Transverse colon (tissue), 4 donors: ENCODE data around the gene PCIF1. TPM values are rescaled to one million over a fixed set of nuclear protein-coding genes. Genes with fewer than 3 reads are reported as not detected.

Experiments used
- DNase-seq: peaks from one replicate; pipeline ENCODE4 v3.0.0-alpha.2; 2019
- H3K27ac ChIP-seq, 4 donors: fragments of 200-600 bp; sonication (generic); 2 replicates each; pipeline ENCODE4 v1.5.1; 2016 to 2018; ENCODE audit warnings: inconsistent platforms in 4 of 4
- H3K27me3 ChIP-seq: fragments of 200-600 bp; sonication (generic); 2 replicates; pipeline ENCODE4 v1.5.1; 2017; ENCODE audit warnings: inconsistent platforms
- H3K36me3 ChIP-seq, 4 donors: fragments of 200-600 bp; sonication (generic); 2 replicates each; pipeline ENCODE4 v1.5.1; 2017 to 2019; ENCODE audit warnings: inconsistent platforms in 4 of 4
- H3K4me1 ChIP-seq, 4 donors: fragments of 200-600 bp; sonication (generic); 2 replicates each; pipeline ENCODE4 v1.5.1; 2017 to 2020; ENCODE audit warnings: inconsistent platforms in 4 of 4
- H3K4me3 ChIP-seq, 4 donors: fragments of 200-600 bp; sonication (generic); 1 replicate in 1 of 4; 2 replicates in 3 of 4; pipeline versions ENCODE4 v1.5.1 to v1.6.1; 2017 to 2019; ENCODE audit warnings: inconsistent platforms in 4 of 4
- H3K9me3 ChIP-seq, 2 donors: fragments of 200-600 bp; sonication (generic); 2 replicates each; pipeline ENCODE4 v1.5.1; 2017 to 2019; ENCODE audit warnings: inconsistent platforms in 2 of 2
- CTCF ChIP-seq, 5 experiments: fragments of 200-600 bp in 3 of 5; fragments of 450-650 bp in 2 of 5; sonication (generic) in 3 of 5; IDR thresholded peaks; 1 replicate in 2 of 5; 2 replicates in 3 of 5; pipeline ENCODE4 v1.5.1; 2016 to 2017; ENCODE audit warnings: antibody characterized with exemption in 5 of 5, inconsistent platforms in 3 of 5, mild to moderate bottlenecking in 2 of 5, moderate library complexity in 1 of 5
- EP300 ChIP-seq: sonication (generic); formaldehyde crosslinking; IDR thresholded peaks from one replicate; pipeline ENCODE4 v1.6.1; 2017; ENCODE audit warnings: antibody characterized with exemption, low read depth
- POLR2A ChIP-seq: fragments of 450-650 bp; IDR thresholded peaks from one replicate; pipeline ENCODE4 v1.6.1; 2016; ENCODE audit warnings: antibody characterized with exemption, mild to moderate bottlenecking, moderate library complexity
- POLR2AphosphoS5 ChIP-seq, 3 donors: sonication (generic); formaldehyde crosslinking; IDR thresholded peaks; one replicate each; pipeline ENCODE4 v1.6.1; 2016; ENCODE audit warnings: antibody characterized with exemption in 3 of 3
- WGBS, 2 donors: methylation state at CpG; one replicate each; pipeline ENCODE4 v1.1.5; 2018; ENCODE audit warnings: low coverage in 1 of 2; 5-methylcytosine and 5-hydroxymethylcytosine counted together
- in situ Hi-C, 4 donors: fragments of 200-750 bp; cut with MboI; loops; one replicate each; pipeline versions ENCODE4 v1.15.0 to v1.15.1; 2017; ENCODE audit warnings: low sequenced_read_pairs in 3 of 4, low pct_ligation_motif_present in 1 of 4, low pct_unique_long_range_greater_than_20kb in 1 of 4
- intact Hi-C: fragments of 100-400 bp; cut with DNase I; formaldehyde crosslinking; loops from one replicate; pipeline ENCODE4 v1.15.1; 2023; ENCODE audit warnings: low total_unique reads
- total RNA-seq, 4 donors: library from RNA; depleted of rRNA; stranded (reverse); fragments of >200 nt; gene quantifications; one replicate each; pipeline ENCODE4 v1.1.0, GENCODE V29; 2016

PCIF1 gene
- total RNA-seq, 4 donors from 2014 or later, result 23.5 to 52.0 (median 32.0) TPM

DNA sequence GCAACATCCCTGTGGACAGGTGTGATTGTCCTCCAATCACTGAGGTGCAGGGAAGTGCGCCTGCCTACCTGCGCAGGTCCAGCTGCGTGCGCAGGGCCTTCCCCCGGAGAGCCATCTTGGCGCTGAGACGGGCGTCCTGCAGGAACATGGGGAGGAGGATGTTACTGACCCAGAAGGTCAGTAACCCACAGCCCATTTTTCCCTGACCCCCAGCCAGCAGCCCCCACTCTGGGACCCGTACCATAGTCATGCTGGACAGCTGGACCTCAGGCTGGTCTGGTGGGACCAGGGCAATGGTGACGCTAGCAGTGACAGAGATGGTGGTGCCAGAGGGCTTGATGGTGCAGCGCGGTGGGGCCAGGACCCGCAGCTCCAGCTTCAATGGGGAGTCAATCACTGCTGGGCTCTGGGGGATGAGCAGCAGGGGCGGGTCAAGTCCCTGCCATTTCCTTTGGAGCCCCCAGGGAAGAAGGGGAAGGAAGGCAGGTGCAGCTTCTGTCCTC is 32.2 kb upstream of the PCIF1 start:
- in situ Hi-C loops (no loop called here), intact Hi-C loops (no loop called here)
- Histone ChIP-seq H3K27me3 (no peaks in the 10 kb centered on the region), H3K9me3 (no peaks in the 10 kb centered on the region), H3K4me3 (no peak overlapping the region), H3K36me3 (peaks cover 0 to 11% (median under 1%) of the 10 kb centered on the region in 4 donors), H3K27ac (no peak overlapping the region), H3K4me1 (no peaks in the 10 kb centered on the region)
- 90% methylated on average over 14 of the region's 14 CpGs; no CpG with 5 or more reads in 1 of the 2 donors for WGBS, 2 donors
- no peak for DNase-seq
- TF ChIP-seq POLR2AphosphoS5 (IDR thresholded peaks at IDR 0.05) (no peak), CTCF (IDR thresholded peaks at IDR 0.05) (no peak), EP300 (no peak), POLR2A (no peak)

GRCh38 chr20:45904583-45905504 is 29.6 kb upstream of the PCIF1 start:
- Histone ChIP-seq H3K9me3 (no peaks in the 10 kb centered on the region), H3K36me3 (no peaks in the 10 kb centered on the region), H3K27ac (no peak overlapping the region), H3K4me3 (no peak overlapping the region), H3K27me3 (no peaks in the 10 kb centered on the region), H3K4me1 (no peaks in the 10 kb centered on the region)
- TF ChIP-seq POLR2A, result no peak
- no peak for TF ChIP-seq POLR2AphosphoS5 (IDR thresholded peaks at IDR 0.05)
- TF ChIP-seq CTCF (IDR thresholded peaks at IDR 0.05), result no peak
- TF ChIP-seq EP300, result no peak
- in situ Hi-C loops (no loop called here), intact Hi-C loops (no loop called here)
- DNase-seq, result no peak
- 84 to 86% methylated on average over 6 to 16 of the region's 16 CpGs for WGBS, 2 donors

DNA sequence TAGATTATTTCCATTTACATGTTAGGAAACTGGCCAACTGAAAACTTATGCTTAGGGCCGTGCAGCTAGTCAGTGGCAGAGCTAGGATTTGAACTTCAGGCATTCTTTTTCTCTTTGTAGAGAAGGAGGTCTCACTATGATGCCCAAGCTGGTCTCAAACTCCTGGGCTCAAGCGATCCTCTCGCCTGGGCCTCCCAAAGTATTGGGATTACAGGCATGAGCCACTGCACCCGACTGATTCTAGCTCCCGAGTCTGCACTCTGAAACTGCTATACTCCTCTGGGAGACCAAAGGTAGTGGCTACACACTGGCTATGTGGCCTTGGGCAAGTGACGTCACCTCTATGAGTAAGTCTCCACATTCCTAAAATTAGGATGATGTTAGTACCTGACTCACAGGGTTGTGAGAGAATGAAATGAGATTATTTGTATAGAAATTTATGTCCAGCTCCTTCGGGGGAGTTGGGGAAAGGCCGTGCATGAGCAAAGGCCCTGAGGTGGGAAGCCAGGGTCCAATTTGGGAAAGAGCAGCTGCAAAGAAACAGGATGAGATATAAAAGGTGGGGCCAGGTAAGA is 28.9 kb upstream of the PCIF1 start:
- no peak for TF ChIP-seq EP300
- TF ChIP-seq POLR2AphosphoS5 (IDR thresholded peaks at IDR 0.05), result no peak
- TF ChIP-seq CTCF (IDR thresholded peaks at IDR 0.05), result no peak
- TF ChIP-seq POLR2A, result no peak
- no peak for DNase-seq
- Histone ChIP-seq H3K36me3 (no peaks in the 10 kb centered on the region), H3K9me3 (no peaks in the 10 kb centered on the region), H3K27ac (no peak overlapping the region), H3K4me3 (no peak overlapping the region), H3K4me1 (peaks cover 0 to 7% (median 0%) of the 10 kb centered on the region in 4 donors), H3K27me3 (no peaks in the 10 kb centered on the region)
- WGBS, 2 donors, result 86 to 88% methylated on average over 3 to 8 of the region's 8 CpGs
- in situ Hi-C loops (no loop called here), intact Hi-C loops (no loop called here)

DNA sequence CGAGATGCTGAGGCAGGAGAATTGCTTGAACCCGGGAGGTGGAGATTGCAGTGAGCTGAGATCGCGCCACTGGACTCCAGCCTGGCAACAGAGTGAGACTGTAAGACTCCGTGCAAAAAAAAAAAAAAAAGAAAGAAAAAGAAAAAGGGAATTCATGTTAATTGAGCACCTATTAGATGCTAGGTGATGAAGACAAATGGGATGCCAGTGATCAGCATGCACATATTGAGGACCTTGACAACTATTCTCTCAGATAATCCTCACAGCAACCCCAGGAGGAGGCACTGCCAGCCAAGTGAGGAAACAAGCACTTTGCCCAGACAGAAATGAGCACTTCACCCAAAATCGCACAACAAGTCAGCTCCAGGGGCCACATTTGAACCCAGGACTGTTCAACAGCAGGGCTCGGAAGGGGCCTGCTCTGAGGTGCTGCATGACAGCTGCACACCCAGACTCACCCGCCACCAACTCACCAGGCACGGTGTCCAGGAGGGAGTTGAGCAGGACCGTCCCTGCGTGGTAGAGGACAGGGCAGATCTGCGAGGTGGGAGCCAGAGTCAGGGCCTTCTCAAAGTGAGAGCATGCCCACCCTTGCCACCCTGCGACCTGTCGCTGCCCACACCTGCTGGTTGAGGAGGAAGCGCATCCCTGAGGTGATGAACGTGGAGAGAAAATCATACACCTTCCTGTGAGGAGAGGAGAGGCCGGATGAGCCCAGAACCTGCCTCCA is 27.1 kb upstream of the PCIF1 start:
- no peaks in the 10 kb centered on the region for H3K36me3 ChIP-seq
- intact Hi-C loops (no loop called here), in situ Hi-C loops (no loop called here)
- no peaks in the 10 kb centered on the region for H3K9me3 ChIP-seq
- no peak overlapping the region for H3K27ac ChIP-seq
- WGBS, 2 donors, result 96% methylated on average over 17 of the region's 17 CpGs; no CpG with 5 or more reads in 1 of the 2 donors
- H3K4me1 ChIP-seq, result peaks cover 8 to 22% (median 14%) of the 10 kb centered on the region in 4 donors
- no peak for DNase-seq
- TF ChIP-seq EP300 (no peak), POLR2AphosphoS5 (IDR thresholded peaks at IDR 0.05) (no peak), CTCF (IDR thresholded peaks at IDR 0.05) (no peak), POLR2A (no peak)
- H3K4me3 ChIP-seq, result no peak overlapping the region
- no peaks in the 10 kb centered on the region for H3K27me3 ChIP-seq
